Stimulated activated CD8-positive, alpha-beta memory T cell treated with anti-CD3 and anti-CD28 coated beads, Interleukin-12 subunit alpha, Interleukin-12 subunit beta, amount 100 ng/mL, for 24 hours (primary cell): ENCODE results near the gene RPP25.
A peak's percentile ranks its signal among the peaks of the same experiment; 100 is the strongest.
"Not testable (repeated sequence)": the region's sequence is repeated elsewhere in the genome, so short reads cannot be mapped to it uniquely, and the experiment has no call there.

Experiments used
- DNase-seq: peaks from one replicate; pipeline ENCODE4 v3.0.0-alpha.2; 2020; ENCODE audit errors: extremely low read depth

RPP25 gene

DNA sequence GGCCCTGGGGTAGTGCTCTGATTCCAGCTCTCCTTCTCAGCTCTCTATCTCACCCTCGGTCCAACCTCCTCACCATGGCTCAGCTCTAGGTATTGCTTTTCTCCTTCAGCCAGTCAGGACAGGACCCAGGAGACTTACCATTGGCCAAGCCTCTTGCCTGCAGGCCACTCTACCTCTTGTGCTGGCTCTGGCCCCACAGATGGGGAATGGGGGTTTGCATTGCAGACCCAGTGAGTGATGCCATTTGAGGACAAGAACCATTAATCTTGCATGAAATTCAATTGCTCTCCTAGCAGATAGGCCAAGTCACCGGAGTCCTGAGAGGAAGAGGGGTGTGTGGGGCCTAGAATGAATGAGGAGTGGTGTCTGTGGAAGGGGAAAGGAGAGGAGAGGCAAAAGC is 6.1 kb upstream of the RPP25 start:
- no peak for DNase-seq

DNA sequence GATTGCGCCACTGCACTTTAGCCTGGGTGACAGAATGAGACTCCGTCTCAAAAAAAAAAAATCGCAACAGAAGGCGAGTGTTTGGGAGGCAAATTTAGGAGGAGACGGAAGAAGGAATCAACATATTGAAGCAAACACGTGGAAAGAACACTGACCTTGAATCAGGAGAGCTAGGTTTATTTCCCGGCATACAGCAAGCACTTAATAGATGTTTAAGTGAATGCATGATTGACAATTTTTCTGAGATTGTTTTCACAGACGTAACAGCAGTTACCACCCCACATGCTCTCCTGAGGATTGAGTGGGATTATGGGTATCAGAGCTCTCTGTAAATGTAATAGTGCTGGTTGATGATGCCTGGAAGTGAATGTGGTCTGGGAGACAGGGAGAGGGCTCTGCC is 5.6 kb upstream of the RPP25 start:
- no peak for DNase-seq

DNA sequence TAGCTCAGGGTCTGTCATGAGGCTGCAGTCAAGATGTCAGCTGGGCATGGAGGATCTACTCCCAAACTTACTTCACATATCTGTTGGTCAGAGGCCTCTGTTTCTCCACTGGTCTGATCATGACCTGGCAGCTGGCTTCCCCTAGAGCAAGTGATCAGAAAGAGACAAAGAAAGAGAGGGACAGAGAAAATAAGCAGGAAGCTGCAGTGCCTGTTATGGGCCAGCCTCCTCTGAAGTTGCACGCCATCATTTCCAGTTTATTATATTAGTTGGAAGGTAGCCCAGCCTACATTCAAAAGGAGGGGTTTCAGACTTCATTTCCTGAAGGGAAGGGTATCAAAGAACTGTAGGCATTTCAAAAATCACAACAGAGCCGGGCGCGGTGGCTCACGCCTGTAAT is 5.0 kb upstream of the RPP25 start:
- DNase-seq = no peak

DNA sequence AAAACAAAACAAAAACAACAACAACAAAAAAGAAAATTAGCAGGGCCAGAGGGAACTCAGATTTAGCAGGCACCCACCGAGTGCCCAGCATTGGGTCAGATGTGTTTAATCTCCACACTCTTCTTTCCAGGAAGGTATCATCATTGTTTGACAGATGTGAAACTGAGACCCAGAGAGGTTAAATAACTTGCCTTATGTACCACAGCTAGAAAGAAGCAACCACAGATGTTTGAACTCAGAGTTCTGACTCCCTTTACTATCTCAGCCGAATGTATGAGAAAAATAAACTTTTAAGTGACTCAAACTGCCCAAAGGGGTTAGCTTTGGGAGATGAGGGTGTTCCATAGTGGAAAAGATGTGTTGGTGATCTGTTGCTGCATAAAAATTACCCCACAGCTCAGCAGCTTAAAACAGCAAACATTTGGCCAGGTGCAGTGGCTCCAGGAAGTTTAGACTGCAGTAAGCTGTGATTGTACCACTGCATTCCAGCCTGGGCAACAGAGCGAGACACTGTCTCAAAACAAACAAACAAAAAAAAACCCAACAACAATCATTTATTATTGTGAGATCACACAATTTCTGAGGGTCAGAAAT is 4.5 kb upstream of the RPP25 start:
- DNase-seq = no peak

DNA sequence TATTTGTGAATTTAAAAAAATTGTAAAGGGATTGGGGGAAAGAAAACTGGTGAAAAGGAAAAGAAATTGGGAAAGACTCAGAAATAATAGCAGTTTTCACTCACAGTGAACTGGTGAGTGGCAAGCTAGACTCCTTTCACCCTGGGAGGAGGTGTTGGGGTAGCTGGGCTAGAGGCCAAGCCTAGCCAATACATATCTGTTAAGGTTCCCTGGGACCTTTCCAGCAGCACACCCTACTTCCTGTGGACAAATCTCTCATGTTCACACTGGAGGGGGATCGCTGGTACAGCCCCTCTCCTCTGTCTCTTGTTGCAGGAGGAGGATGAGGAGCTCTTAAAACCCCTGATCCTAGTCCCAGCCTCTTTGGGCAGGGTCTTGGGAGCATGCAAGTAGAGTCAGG is 3.7 kb upstream of the RPP25 start:
- DNase-seq = no peak

DNA sequence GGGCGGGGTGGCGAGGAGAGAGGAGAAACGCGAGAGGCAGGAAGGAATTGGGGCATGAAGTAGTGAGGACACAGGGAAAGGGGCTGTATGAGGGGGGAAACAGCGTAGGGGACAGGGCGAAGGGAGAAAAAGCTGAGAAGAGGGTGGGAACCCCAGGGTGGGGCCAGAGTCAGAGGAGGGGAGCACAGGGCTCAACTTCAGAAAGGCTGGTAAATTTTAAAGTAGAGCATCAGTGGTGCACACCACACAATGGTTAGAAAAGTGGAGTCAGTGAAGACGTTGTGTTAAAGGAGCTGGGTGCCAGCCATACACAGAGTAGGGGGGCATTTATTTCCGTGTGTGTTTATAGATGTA is 3.0 kb upstream of the RPP25 start:
- DNase-seq = no peak

DNA sequence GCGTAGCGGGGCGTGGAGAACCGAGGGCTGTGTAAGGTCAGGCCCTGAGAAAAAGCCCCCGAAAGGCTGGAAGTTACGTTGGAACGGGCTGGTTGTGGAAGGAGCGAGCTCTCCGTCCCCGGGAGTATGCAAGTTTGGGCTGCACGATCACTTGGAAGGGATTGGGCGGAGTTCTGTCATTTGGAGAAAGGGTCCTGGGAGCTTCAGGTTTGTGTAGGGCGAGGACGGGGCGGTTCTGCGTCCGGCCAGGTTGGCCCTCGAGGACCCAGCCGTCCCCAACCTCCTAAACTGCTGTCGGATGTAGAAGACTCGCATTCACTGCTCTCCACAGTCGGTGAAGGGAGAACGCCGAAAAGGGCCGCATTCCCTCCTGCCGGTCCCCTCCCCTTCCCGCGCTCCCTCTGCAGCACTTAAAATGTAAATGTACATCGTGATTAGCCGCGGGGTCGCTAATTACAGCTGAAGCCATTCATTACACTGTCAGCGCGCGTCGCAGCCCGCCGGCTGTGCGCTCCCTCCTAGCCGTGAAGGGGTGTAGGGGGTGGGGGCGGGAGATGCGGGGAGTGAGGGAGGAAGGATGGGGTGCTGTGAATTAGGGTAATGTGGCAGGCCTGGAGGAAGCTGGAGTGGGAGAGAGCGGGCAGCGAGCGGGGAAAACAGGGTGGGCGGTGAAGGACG is 2.5 kb upstream of the RPP25 start:
- no peak for DNase-seq

DNA sequence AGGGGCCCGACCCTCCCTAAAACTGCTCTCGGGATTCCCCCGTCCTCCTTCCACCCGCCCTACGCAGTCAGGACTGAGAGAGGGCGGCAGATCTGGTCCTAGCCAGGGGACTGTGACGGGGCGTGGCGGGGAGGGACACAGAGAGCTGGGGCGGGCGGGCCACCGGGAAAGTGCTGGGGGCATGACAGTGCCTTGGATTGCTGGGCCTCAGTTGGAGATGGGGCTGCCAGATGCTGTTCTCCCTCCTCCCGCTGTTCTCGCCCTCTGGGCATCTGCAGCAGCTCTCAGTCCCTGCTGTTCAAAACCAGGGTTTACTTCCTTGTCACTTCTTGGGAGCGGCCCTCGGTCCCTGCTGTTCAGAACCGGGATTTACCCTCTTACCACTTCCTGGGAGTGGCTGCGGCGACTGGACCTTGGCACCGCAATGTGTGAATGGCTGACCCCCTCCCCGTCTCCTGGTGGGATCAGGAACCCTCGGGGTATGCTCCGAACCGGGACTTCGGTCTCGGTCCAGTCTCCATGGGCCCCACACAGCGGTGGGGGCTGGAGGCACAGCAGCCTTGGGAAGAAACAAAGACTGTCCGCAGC is 1.8 kb upstream of the RPP25 start:
- no peak for DNase-seq

DNA sequence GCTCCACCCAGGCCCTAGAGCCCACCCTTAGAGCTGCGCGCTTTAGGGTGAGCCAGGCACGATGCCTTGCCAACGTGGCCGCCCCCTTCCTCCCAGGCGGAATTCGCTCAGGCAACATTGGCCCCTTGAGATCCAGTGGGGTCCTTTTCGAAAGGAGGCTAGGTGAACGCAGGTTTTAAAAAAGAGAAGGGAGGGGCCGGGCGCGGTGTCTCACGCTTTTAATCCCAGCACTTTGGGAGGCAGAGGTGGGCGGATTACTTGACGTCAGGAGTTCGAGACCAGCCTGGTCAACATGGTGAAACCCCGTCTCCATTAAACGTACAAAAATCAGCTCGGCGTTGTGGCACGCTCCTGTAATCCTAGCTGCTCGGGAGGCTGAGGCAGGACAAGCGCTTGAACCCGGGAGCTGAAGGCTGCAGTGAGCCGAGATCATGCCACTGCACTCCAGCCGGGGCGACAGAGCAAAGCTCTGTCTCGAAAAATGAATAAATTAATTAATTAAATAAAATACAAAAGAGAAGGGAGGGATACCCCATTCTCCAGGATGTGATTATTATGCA is 984 bp upstream of the RPP25 start:
- no peak for DNase-seq

DNA sequence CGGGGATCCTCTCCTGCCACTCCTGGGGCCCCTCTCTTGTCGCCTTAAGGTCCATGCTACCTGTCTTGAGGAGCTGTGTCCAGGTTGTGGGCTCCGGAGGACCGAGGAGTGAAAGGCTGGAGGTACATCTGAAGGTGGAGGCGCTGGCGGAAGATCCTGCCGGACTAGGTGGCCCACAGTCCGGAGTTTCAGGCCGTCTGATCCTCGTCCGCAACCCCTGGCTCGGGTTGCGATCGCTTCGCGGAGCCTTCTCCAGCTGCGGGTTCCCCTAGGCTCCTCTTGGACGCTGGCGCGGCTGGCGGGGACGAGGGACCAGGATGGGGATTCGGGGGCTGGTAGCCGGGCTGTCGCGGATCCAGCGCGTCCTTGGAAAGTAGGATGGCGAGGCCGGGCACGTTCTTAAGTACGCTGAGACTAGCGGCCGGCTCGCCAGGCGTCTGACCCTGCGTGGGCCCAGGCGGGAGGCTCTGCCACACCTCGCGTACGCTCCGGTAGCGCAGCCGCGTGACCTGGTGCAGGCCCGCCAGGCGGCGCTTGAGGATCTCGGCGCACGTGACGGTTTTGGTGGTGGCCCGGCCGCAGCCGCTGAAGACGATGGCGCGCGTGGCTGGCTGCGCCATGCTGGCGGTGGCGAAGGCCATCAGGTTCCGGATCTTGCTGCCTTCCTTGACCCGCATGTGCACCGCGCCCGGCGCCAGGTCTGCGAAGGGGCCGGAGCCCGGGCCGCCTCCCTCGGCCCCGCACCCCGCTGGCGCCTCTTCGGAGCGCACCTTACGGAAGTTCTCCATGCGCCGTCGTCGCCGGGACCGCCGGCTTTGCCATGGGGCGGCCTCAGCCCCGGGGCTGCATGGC is 550 bp downstream of the RPP25 start:
- peak; percentile 28 for DNase-seq

DNA sequence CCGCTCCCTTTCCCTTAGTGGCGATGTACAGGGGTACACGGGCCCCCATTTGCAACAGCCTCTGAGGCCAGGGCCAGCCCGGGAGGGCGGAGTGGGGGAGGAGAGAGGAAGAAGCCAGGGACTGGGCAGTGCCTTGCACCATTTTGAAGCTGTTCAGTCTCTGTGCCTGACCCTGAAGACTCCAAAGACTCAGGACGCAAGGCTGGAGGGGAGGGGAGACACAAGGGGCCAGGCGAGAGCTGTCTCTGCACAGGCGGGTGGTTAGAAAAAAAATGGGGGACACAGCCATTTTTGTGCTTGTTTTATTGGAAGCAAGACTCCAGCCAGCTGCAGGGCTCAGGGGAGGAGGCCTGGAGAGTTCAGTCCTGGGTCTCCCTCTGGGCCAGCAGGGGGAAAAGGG is 1.6 kb downstream of the RPP25 start:
- no peak for DNase-seq

DNA sequence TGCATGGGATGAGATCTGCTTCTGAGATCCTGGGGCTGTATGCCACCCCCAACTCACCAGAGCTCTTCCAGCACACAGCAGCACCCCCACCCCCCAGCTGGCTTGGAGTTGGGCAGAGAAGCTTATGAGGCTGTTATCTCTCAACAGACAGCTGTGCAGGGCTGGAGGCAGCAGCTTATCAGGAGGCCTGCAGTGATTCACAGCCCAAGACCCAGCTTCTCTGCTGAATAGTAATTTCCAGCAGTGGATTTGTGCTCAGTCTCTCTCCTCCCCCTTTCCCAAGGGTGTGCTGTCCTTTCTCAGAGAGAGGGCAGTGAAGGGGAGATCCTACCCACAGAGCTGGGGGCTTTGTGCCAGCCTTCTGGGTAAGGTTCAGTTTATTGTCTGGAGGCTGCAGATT is 2.1 kb downstream of the RPP25 start:
- no peak for DNase-seq

DNA sequence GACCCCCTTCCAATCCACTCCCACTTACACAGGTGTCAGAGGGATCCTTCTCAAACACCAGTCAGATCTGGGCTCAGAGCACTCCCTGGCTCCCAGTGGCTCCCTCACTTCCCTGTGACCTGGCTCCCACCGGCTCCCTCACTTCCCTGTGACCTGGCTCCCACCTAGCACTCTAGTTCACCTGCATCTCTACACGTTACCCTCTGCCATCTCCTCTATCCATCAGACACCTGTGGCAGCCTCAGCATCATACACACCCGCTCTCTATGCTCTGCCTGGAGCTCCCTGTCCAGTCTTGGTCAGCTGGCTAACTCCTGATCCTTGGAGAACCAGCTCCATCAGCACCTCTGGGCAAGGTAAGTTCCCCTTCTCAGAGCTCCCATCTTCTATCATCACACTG is 5.6 kb downstream of the RPP25 start:
- no peak for DNase-seq

DNA sequence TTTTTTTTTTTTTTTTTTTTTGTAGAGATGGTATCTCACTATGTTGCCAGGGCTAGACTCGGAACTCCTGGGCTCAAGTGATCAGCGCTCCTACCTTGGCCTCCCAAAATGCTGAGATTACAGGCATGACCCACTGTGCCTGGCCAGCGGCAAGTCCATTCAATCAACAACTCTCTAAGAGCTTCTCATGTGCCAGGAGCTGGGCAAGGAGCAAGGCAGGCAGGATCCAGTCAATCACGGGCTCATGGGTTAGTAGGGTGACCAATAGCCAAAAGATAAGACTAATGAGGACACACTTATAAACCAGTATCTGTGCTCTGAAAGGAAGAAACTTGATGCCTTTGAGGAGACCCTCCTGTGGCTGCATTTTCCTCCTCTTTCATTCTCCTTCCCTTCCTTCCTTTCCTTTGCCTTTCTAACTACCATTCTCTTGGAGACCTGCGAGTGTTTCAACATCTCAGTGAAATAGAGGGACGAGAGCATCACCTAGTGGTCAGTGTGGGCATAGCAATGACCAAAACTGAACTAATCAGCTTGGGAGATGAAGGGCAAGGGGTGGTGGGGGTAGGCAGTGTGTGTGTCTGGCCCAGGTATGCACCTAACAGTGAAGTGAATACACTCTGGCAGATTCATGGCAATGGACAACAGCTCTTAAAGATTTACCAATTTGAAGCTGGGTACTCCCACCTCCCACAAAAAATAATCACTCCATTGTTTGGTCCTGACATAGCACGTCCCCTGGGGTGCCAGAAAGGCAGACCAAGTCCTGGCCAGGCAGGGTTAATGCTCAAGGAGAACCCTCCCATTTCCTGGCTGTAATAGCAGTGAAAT is 6.3 kb downstream of the RPP25 start:
- DNase-seq = peak; percentile 33

DNA sequence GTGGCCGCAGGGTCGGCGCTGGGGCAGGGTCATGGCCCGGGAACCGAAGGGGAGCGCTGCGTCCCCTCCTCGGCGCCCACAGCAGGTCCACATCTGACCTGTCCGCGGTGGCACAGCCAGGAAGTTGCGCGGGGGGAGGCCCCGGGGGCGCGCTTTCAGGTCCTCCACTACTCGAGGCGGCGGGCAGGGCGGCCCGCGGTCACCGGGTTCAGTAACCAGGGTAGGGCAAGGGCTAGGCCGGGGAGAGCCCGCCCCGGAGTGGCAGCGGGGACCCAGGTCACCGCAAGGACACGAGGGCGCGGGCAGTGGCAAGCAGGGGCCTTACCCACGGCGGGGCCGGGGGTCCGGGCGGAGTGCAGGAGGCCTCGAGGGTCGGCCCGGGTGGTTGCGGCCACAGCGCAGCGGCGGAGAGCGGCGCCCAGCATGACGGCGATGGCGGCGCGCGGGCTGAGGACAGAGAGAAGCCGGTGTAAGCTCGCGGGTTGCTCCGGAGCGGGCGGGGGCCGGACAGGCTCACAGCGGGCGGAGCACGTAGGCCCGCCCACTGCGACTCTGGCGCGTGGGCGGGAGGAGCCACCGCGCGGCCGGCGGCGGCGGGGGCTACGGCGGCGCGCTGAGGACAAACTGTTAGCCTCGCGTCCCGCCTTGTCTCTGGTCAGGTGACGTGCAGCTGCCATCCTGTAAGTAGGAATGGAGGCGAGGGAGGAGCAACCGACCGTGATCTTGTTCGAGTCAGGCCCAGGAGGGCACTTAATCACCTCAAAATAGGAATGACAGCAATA is 18.8 kb downstream of the RPP25 start, which contains the start of gene COX5A:
Gene COX5A, minus strand, starts transcription at position 484 of the 782 bp plus-strand sequence. Its CDS starts 59 bp downstream, at position 425.
- peak; percentile 77 for DNase-seq

DNA sequence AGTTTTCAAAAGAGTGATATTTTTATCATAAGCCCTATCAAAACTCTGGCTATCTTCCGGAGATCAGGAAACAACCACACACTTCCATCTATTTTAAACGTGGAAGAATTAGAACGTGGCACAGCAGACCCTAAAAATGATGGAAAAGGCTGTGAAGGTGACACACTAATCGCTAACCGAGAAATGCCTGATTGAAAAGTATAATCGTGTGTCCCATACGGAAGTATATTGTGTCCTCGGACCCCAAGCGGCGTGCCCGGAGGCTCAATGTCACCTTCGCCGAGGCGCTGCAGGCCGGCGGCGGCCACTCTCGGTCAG is 19.3 kb downstream of the RPP25 start:
- no peak for DNase-seq

DNA sequence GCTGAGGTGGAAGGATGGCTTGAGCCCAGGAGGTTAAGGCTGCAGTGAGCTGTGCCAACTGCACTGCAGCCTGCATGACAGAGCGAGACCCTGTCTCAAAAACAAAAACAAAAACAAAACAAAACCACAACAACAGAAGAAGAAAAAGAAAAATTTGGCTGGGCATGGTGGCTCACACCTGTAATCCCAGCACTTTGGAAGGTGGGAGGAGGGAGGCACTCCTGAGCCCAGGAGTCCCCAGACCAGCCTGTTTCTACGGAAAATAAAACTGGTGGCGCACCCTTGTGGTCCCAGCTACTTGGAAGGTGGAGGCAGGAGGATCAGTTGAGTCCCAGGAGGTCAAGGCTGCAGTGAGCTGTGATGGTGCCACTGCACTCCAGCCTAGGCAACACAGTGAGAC is 21.4 kb downstream of the RPP25 start:
- DNase-seq = not testable (repeated sequence)

DNA sequence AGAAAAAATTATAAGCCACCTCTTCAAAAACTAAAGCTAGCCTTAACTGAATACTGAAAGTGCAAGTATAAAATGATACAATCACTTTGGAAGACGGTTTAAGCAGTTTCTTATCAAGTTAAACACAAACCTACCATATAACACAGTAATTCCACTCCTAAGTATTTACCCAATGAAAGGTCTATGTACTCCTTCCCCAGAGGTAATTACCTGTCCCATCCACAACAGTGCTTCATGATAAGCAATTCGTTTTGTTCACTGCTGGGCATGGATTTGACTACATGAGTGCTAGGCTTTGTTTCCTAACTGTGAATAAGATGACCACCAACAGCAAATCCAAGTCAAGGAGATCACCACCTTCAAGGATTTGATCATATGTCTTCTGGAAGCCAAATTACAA is 23.0 kb downstream of the RPP25 start:
- DNase-seq = no peak

DNA sequence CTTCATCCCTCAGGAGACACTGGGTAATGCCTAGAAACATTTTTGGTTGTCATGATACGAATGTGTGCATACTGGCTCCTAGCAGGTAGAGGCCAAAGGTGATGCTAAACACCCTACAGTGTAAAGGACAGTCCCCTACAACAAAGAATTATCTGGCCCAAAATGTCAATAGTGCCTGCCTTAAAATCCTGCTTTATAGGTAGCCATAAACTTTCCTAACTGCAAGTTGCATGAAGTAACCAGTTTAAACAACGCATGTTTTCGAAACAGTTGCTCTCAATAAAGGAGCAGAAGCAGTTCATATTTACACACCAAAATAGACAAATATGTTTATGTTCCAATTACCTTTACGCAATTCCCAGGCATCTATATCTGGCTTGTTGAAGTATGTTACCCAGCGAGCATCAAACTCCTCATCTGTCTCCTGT is 27.8 kb downstream of the RPP25 start:
- no peak for DNase-seq

DNA sequence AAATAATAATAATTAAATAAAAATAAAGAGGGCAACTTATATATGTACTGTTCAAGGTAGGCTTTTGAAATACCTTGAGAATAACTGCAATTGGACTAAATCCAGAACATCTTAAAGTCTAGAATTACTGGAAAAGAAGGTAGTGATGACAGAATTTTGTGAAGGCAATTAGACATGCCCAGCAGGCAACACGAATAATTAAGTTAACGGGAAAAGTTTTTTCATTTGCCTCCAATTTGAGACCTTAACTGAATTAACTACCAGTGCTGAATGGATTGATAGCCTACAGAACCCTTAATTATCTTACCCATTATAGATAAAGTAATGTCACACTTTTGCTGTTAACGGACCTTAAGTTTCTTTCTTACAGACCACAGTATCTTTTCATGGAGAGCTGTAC is 32.0 kb downstream of the RPP25 start:
- no peak for DNase-seq

DNA sequence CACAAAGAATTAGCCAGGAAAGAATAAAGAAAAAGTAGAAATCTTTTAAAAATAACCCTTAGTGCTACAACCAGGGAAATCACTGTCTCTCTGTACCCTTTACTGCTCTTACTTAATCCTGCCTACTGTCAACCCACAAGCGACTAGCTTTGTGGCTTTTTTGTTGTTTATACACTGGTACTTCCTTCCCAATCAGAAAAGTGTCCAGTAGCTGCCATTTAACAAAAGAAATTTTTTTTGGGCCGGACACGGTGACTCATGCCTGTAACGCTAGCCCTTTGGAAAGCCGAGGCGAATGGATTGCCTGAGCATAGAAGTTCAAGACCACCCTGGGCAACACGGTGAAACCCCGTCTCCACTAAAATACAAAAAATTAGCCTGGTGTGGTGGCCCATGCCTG is 36.1 kb downstream of the RPP25 start:
- no peak for DNase-seq
